H1 (cell line): Measurements from ENCODE around the gene RUVBL1. TPM values are rescaled to one million over a fixed set of nuclear protein-coding genes. Genes with fewer than 3 reads are reported as not detected.

Experiments
- polyA plus RNA-seq, 7 experiments: library from polyadenylated mRNA; depleted of rRNA in 3 of 7; stranded (reverse) in 5 of 7; unstranded in 2 of 7; fragments of >200 nt in 5 of 7; fragments of 200-250 nt in 2 of 7; gene quantifications; 1 replicate in 5 of 7; 2 replicates in 1 of 7; 4 replicates in 1 of 7; pipeline versions ENCODE4 v1.2.1 to v1.2.3, GENCODE V29; 2011 to 2013; ENCODE audit warnings: missing spikeins in 2 of 7, mixed read lengths in 2 of 7
- total RNA-seq: library from RNA; stranded (reverse); fragmentation: NEBNext Ultra II Directional; extraction: Animal tissue kit (Norgen Biotek cat#: 25700); gene quantifications from 2 replicates; pipeline ENCODE4 v1.2.1, GENCODE V29; 2021
- TF ChIP-seq, protein P1 (sequence below): fragments of 300-600 bp; sonication (generic); IDR thresholded peaks from 2 replicates; pipeline ENCODE4 v1.7.1; 2012; ENCODE audit warnings: low read length, moderate library complexity, mild to moderate bottlenecking, inconsistent platforms; ENCODE audit not compliant: insufficient replicate concordance

The RUVBL1 gene
- total and polyA plus RNA-seq, 2 of the 8 experiments (the other 6 are each of a cell fraction or from before 2014, with no cell fraction given), result 112 to 135 TPM

GRCh38 chr3:128078322-128078721, 45.3 kb downstream of the RUVBL1 start (continued):
- TF ChIP-seq, protein P1, sequence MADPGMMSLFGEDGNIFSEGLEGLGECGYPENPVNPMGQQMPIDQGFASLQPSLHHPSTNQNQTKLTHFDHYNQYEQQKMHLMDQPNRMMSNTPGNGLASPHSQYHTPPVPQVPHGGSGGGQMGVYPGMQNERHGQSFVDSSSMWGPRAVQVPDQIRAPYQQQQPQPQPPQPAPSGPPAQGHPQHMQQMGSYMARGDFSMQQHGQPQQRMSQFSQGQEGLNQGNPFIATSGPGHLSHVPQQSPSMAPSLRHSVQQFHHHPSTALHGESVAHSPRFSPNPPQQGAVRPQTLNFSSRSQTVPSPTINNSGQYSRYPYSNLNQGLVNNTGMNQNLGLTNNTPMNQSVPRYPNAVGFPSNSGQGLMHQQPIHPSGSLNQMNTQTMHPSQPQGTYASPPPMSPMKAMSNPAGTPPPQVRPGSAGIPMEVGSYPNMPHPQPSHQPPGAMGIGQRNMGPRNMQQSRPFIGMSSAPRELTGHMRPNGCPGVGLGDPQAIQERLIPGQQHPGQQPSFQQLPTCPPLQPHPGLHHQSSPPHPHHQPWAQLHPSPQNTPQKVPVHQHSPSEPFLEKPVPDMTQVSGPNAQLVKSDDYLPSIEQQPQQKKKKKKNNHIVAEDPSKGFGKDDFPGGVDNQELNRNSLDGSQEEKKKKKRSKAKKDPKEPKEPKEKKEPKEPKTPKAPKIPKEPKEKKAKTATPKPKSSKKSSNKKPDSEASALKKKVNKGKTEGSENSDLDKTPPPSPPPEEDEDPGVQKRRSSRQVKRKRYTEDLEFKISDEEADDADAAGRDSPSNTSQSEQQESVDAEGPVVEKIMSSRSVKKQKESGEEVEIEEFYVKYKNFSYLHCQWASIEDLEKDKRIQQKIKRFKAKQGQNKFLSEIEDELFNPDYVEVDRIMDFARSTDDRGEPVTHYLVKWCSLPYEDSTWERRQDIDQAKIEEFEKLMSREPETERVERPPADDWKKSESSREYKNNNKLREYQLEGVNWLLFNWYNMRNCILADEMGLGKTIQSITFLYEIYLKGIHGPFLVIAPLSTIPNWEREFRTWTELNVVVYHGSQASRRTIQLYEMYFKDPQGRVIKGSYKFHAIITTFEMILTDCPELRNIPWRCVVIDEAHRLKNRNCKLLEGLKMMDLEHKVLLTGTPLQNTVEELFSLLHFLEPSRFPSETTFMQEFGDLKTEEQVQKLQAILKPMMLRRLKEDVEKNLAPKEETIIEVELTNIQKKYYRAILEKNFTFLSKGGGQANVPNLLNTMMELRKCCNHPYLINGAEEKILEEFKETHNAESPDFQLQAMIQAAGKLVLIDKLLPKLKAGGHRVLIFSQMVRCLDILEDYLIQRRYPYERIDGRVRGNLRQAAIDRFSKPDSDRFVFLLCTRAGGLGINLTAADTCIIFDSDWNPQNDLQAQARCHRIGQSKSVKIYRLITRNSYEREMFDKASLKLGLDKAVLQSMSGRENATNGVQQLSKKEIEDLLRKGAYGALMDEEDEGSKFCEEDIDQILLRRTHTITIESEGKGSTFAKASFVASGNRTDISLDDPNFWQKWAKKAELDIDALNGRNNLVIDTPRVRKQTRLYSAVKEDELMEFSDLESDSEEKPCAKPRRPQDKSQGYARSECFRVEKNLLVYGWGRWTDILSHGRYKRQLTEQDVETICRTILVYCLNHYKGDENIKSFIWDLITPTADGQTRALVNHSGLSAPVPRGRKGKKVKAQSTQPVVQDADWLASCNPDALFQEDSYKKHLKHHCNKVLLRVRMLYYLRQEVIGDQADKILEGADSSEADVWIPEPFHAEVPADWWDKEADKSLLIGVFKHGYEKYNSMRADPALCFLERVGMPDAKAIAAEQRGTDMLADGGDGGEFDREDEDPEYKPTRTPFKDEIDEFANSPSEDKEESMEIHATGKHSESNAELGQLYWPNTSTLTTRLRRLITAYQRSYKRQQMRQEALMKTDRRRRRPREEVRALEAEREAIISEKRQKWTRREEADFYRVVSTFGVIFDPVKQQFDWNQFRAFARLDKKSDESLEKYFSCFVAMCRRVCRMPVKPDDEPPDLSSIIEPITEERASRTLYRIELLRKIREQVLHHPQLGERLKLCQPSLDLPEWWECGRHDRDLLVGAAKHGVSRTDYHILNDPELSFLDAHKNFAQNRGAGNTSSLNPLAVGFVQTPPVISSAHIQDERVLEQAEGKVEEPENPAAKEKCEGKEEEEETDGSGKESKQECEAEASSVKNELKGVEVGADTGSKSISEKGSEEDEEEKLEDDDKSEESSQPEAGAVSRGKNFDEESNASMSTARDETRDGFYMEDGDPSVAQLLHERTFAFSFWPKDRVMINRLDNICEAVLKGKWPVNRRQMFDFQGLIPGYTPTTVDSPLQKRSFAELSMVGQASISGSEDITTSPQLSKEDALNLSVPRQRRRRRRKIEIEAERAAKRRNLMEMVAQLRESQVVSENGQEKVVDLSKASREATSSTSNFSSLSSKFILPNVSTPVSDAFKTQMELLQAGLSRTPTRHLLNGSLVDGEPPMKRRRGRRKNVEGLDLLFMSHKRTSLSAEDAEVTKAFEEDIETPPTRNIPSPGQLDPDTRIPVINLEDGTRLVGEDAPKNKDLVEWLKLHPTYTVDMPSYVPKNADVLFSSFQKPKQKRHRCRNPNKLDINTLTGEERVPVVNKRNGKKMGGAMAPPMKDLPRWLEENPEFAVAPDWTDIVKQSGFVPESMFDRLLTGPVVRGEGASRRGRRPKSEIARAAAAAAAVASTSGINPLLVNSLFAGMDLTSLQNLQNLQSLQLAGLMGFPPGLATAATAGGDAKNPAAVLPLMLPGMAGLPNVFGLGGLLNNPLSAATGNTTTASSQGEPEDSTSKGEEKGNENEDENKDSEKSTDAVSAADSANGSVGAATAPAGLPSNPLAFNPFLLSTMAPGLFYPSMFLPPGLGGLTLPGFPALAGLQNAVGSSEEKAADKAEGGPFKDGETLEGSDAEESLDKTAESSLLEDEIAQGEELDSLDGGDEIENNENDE, result no peak
